ENCODE results near the gene DLEC1.

The DLEC1 gene

DNA sequence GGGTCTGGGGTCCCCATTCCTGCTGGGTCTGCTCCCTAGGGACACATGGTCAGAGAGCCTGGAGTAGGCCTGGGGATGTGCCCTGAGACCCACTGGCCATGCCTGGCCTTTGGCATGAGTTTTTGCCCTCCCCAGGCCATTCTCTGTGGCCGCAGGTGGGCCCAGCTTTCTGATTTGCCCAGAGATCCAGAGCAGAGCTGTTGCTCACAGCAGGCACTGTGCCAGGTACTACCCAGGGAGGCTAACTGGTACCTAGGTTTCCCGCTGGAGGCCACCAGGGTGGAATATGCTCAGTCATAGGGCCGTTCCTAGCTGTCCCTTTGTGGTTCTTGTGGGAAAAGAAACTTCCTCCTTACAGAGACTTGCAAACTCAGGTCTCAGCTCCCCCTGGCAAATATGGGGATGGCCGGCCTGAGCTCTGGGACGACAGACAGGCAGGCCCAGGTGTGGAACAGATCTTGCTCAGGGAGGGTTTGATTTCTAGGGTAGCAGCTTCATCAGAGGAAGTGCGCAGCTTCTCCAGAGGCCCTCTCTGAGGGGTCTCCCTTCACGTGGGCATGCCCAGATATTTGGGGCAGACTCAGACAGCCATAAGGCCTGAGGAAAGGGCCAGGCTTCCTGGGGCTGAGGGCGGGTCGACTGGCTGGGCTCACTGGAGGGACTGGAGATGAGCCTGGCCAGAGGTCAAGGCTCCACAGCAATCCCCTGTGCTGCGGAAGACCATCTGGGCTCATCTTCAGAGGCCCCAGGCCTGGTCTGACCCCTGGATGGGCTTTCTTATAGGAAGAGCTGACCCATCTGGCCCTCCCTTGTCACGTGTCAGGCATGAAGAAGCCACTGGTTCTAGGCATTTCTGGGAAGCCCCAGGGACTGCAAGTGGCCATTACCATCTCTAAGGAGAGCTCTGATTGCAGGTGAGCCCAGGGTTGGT, 69.9 kb downstream of the DLEC1 start:
- DNase-seq (ENCODE audit: low read depth) = no peak

DNA sequence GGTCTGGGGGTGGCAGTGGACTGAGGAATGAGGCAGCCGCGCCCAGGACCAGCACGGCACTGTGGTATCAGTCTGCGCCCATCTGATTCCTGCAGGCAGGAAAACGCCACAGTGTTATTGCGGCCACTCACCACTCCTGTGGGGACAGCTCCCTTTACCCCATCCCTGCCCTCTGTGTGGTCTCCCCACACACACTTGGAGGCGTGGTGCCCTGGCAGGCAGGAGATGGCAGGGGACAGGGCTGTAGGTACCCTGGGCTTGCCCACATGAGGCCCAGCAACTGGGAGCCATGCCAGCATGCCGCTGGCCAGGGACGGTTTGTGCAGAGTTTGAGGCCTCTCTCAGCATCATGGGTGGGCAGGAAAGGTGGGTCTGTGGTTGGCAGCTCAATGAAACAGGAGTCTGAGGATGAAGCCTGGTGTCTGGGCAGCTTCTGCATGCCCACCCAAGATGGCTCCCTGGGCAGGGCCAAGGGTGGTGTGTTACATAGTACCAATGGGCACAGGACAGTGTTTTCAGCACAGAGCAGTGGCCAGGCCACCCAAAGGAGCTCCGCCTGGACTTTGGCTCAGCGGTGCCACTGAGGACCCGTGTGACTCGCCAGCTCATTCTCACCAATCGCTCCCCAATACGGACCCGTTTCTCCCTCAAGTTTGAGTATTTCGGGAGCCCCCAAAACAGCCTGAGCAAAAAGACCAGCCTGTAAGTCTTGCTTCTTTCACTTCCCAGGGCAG, 70.7 kb downstream of the DLEC1 start:
- DNase-seq (ENCODE audit: low read depth) = no peak

DNA sequence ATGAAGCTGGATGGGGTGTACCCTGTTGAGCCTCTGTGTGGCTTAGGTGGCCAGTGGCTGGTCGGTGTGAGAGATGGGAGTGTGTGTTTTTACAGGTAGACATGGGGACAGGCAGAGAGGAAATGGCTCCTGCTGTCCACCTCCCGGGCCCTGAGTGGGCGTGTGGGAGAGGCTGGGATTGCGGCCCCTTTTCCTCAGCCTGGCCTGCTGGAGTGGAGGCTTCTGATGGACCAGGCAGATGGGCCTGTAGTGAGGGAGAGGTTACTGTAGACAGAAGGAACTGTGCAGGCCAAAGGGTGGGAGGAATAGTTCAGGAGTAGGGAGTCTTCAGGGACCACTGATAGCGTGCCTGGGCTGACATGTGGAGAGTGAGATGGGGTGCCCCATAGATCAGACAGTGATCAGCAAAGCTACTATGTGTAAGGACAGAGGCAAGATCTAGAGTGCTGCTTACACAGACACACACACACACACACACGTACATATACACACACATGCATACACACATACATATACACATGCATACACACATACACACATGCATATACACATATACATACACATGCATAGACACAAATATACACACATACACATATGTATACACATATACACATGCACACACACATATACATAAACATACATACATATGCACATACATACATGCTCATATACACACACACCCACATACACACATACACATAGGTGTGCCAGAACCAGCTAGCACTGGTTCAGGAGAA, 71.5 kb downstream of the DLEC1 start:
- DNase-seq (ENCODE audit: low read depth) = no peak

DNA sequence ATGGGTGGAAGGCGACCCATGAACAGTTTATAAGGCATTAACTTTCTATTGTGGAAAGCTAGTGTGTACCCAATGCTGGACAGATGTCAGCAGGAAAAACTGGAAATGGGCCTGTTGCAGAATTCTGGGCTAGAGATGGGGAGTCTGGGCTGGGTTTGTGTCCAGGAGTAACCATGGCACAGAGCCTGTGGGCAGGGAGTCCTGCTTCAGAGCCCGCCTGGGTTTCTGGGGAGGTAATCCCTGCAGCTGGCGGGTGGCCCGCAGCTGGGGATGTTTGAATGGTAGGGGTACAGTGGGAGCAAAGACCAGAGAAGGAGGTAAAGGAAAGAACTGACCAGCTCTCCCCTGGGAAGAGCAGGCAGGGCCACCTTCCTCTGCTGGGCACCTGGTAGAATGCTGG, 72.2 kb downstream of the DLEC1 start:
- DNase-seq (ENCODE audit: low read depth) = no peak

DNA sequence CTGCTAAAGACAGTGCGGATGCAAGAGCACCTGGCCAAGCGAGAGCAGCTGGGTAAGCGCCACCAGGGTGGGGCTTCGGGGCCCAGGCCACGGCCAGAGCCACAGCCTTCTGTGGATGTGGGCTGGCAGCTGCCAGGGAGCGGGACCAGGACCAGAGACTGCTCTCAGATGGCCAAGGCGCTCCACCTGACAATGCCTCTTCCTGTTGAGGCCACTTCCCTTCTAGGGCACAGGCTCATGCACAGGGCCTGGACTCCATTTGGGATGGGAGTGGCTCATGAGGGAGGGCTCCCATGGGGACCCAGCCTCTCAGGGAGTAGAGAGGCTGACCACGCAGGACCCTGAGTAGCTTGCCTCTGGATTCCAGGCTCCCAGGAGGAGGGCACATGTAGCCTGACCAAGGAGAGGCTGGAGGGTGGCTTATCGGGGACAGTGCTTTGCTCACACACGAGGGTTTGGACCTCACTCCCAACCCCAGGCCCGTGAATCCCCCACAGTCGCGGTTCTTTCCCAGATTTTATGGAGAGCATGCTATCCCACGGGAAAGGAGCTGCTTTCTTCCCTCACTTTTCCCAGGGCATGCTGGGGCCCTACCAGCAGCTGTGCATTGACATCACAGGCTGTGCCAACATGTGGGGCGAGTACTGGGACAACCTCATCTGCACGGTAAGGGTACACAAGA, 72.8 kb downstream of the DLEC1 start:
- no peak for DNase-seq (ENCODE audit: low read depth)

DNA sequence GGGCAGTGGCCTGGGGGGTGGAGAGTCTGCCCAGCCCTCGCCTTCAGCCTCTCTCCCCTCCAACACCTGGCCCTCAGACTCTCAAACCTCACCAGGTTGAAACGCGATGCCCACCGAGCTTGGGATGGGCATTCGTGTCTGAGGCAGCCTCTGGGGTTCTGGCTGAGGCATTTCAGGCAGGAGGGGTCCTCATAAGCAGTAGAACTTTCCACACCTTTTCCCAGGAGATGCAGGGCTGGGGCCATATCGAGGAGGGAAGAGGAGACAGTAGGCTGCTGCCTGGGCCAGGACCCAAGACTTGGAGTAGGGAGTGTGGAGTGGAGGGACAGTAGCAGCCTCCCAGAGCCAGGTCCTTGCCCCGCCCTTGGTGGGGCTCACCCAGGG, 73.4 kb downstream of the DLEC1 start:
- no peak for DNase-seq (ENCODE audit: low read depth)

DNA sequence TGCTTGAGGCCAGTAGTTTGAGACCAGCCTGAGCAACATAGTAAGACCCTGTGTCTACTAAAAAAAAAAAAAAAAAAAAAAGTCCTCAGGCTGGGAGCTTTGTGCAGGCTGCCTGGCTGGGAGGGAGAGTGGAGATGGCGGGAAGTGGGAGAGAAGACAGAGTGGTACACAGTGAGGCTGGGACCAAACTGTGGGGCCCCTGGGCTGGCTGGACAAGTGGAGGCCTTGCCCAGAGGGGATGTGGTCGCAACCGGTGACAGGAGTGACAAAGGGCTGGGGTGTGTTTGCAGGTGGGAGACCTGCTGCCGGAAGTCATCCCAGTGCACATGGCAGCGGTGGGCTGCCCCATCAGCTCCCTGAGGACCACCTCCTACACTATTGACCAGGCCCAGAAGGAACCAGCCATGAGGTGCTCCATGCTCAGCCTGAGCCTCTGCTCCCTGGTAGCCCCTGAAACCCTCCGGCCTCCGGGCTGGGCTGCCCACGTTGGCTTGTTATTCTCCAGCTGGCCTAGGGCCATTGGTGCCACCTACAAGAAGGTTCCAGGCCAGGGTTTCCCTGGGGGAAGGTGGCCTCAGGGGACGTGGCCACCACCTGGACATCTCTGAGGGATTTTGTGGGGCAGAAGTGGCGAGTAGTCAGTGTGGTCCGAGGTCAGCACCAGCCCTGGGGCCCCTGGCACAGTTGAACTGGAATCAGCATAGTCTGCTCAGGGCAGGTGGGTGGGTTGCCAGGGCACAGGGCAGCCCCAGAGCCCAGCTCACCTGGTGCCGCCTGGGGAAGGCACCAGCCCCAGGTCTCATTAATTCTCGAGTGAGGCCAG, 75.3 kb downstream of the DLEC1 start:
- DNase-seq (ENCODE audit: low read depth) = no peak

DNA sequence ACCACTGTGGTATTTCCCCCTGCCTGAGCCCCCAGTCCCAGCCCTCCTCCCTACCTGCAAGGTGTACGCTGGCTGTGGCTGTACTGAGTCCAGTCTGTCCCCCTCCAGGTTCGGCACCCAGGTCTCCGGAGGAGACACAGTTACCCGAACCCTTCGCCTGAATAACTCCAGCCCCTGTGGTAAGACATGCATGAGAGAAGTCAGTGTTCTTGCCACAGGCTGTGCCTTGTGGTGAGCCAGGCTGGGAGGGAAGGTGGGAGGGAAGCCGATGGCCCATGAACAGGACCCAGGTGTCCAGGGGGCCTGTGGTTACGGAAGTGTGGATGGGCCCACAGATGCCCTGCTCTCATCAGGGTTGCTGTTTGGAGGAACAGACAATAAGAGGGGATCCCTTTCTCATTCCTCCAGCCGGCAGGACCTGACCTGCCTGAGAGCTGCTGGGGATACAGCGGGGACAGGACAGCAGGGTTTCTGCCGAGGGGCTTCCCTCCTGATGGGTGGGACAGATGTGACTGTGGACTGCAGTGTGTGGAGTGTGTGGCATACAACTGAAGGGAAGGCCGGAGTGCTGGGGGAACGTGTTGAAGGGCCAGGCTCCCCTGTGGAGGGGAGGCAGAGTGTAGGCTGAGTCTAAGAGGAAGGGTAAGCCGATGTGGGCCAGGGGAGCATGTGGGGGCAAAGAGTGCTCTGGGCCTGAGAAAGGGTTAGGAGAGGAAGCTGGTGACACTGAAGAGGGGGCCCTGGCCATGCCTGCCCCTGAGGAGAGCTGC, 76.1 kb downstream of the DLEC1 start:
- DNase-seq (ENCODE audit: low read depth) = no peak

DNA sequence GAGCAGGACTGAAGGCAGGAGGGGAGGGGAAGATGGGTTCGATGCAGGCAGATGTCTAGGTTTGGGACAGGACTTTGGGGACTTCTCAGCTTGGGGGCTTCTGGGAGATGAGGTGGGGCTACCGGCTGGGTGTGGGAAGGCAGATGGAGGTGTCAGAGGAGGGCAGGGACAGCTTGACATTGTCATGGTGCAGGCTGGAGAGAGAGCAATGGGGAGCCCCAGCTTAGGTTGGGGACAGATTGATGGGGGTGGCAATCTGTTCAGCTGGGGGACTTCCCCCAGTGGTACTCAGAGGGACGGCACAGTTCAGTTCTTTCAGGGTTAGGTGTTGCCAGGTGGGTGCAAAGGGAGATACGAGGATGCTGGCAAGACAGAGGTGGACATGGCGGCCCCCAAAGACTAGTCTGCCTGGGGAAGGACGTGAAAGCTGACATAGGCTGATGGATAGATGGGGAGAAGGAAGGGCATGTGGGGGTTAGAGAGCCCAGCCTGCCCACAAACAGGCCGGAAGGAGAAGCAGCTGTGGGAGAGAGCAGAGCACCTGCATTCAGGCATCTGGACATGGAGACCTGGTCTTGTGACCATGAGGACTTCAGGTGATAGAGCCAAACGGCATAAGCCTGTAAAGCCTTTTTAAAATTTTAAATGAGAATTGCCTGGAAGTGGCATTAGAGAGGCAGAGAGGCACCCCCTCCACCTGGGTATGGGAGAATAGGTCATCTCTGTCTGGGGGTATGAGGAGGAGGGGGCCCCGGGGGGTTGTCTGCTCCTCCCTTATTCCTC, 76.8 kb downstream of the DLEC1 start:
- DNase-seq (ENCODE audit: low read depth) = no peak

DNA sequence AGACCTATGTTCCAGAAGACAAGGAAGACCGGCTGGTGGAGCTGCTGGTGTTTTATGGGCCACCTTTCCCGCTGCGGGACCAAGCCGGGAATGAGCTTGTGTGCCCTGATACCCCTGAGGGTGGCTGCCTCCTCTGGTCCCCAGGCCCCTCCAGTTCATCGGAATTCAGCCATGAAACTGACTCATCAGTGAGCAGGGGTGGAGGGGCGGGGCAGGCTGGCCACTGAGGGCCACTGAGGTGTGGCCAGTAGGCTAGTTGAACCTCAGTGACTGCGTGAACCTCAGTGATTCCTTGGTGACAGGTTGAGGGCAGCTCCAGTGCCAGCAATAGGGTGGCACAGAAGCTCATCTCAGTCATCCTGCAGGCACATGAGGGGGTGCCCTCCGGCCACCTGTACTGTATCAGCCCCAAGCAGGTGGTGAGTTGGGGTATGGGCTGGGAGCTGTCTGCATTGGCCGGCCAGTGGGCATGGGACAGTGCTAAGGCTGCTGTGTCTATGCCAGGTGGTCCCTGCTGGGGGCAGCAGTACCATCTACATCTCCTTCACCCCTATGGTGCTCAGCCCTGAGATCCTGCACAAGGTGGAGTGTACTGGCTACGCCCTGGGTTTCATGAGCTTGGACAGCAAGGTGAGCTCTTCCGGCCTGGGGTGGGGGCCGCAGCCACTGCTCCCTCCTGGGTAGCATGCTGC, 77.6 kb downstream of the DLEC1 start:
- DNase-seq (ENCODE audit: low read depth) = no peak

DNA sequence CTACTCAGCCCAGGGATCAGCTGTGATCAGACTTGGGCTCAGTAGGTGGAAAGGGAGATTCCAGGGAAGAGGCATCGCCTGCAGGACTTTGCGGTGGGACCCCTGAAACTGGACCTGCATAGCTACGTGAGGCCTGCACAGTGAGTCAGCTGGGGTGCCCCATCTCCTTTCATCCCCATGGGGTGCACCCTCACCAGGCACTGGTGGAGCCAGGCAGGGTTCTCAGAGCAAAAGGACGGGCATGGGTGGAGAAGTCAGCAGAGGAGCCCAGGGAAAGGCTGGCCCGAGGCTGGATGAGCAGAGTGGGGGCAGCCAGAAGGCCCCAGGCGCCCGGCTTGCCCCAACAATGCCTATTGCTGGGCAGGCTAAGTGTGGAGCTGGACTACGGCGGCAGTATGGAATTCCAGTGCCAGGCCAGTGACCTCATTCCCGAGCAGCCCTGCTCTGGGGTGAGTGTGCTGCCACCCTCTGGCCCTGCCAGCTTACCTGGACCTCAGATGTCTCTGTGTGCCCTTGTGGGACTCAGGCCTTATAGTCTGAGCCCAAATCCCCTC, 78.2 kb downstream of the DLEC1 start:
- DNase-seq (ENCODE audit: low read depth) = no peak

DNA sequence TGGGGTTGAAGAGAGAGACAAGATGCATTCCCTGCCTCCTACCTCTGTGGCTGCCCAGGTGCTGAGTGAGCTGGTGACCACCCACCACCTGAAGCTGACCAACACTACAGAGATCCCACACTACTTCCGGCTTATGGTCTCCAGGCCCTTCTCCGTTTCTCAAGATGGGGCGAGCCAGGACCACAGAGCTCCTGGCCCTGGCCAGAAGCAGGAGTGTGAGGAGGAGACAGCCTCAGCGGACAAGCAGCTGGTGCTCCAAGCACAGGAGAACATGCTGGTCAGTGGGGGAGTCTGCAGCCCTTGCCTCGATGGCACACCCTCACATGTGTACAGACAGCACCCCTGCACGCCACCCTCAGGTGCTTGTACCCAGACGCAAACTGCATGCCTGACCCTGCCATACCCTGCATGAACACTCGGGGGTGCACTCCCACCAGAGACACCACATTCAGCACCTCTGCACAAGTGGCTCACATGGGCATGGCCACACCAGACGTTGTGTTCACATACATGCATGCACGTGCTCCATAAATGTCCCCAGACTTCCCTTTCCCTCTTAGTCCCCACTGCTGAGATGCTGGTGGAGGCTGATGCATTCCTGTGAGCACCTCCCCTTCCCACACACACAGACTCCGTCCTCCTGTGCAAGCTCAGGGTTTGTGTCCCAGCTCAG, 78.9 kb downstream of the DLEC1 start:
- DNase-seq (ENCODE audit: low read depth) = peak; percentile 65

DNA sequence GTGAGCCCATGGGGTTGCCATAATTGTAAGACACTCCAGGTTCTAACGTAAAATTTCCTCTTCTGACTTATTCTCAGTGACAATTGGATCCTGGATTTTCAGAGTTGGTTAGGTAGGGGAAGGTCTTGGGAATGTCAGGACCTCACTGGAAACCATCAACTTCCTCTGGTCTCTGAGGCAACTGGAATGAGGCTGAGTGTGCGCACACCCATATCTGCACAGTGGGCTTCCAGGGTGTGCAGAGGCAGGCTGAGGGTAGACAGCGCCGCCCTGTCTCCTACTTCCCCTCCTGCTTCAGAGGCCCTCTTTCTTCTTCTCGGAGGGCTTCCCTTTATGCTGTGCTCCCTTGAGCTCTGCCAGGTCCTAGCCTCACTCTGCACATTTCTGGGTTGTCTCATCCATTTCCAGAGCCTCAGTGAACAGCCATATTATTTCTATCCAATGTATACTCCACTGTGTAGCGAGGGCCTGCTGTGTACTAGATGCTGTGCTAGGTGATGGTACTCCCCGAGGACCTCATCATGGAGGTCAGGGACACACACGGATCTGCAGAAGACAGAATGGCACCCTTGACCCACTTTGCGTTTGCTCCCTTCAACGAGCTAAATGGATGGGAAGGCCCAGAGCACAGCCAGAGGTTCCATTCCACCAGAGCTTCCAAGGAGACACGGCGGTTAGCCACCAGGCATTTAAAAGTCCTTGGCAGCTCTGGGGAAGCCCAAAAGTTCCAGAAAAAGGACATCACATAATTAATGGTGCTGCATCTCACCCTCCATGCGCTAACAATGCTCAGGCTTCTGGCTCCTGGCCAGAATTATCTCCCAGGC, 79.6 kb downstream of the DLEC1 start:
- DNase-seq (ENCODE audit: low read depth) = no peak

DNA sequence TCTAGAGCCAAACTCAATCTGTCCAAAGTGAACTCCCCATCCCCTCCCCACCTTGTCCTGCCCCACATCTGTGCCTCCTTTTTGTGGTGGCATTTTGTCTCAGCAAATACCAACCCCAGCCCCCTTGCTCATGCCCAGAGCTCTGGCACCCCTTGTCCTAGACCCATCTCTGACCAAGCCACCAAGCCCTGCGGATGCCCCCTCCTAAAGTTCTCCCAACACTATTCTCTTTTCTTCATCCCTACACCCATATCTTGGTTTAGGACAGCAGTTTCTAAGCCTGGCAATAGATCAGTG, 80.2 kb downstream of the DLEC1 start:
- no peak for DNase-seq (ENCODE audit: low read depth)

DNA sequence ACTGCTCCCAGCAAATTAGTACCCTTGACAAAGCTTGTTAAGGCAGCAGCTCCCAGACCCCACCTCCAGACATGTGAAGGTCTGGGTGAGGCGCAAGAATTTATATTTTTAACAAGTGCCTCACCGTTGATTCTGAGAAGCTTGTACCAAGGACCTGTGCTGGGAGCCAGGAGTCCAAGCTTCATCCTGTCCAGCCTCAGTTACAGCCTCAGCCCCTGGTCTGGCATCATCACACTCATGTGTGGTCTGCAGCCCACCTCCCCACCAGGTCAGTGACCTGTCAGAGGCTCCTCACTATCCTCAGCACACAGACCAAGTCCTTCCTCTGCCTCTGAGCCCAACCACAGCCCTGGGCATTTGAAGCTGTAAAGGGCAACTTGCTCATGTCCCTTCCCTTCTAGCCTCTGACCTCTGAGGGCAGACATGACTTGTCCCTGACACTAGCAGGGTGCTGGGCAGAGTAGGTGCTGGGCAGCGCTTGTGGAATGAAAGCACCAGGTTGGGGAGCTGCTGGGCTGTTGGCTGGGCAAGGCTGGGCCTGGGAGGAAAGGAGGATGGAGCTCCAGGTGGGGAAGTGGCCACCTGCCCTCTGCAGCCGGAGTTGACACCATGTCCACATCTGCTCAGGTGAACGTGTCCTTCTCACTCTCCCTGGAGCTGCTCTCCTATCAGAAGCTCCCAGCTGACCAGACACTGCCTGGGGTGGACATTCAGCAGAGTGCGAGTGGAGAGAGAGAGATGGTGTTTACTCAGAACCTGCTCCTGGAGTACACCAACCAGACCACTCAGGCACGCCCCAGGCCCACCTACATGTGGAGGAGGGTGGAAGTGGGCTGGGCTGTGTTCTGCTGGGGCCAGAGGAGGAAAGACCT, 81.0 kb downstream of the DLEC1 start:
- DNase-seq (ENCODE audit: low read depth) = no peak

DNA sequence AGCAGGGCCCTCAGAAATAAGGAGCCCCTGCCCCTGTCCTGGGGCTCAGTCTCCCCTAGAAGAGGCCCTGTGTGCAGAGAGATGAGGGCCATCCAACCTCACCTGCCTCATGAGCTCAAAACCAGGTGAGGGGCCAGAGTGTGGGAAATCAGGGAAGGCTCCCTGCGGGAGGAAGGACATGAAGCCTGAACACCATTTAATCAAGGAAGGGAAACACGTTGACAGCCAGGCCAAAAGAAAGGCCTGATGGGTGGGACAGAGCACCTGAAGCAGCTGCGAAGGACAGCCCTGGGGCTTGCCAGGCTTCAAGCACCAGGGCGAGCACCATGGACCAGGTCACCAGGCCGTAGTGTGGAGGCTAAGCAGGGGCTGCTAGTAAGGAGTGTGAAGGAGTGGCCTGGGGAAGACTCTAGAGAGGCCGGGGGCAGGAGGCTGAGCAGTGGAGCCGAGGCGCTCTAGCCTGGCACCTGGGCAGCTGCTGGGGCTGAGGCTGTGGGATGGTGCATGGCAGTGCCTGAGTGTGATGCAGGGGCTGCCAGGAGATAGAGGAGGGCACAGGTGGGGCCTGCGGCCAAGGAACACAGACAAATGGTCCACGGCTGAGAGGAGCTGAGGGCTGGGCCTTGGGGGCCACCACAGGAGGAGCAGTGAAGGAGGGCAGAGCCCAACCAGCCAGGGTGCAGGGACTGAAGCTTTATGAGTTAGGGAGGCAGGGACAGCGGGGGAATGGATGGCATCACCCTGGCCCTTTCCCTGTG, 81.9 kb downstream of the DLEC1 start:
- no peak for DNase-seq (ENCODE audit: low read depth)

Data from EH (cell line).